ENCODE measurements around the gene FMNL2.

Gene FMNL2

DNA sequence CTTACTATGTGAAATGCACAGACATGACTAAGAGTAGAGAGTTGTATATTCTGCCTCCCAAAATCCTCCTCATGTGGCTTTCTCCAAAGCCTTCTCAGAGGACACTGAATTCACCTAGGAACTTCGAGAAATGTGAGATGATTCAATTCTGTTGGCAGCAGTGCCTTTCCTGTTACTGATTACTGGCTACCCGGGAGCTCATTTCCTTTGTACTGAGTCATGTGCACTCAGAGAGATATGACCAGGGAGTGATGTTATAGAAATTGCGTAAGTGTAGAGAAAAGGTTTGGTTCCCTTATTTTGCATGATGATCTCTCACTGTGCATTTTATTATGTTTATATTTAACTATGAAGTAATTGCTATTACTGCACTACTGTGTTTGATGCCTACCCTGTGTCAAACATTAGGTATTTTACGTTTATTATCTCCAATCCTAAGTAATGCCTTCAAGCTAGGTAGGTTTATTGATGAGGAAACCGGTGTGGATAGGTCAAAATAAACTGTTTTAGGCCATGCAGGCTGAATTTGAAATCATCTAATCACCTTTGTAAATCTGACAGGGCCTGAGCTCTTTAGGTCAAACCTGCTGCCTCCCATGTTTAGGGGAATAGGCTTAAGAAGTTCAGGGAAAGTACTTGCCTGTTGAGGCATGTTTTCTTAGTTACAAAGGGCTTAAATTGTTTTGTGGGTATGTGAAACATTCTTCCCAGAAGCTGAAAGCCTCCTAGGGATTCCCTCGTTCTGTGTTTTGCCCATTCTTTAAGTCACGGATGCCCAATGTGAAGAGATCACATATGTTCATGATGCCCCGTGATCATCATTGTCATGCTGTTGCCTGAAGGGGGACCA, 86.8 kb downstream of the FMNL2 start:
- TF ChIP-seq, protein P1, sequence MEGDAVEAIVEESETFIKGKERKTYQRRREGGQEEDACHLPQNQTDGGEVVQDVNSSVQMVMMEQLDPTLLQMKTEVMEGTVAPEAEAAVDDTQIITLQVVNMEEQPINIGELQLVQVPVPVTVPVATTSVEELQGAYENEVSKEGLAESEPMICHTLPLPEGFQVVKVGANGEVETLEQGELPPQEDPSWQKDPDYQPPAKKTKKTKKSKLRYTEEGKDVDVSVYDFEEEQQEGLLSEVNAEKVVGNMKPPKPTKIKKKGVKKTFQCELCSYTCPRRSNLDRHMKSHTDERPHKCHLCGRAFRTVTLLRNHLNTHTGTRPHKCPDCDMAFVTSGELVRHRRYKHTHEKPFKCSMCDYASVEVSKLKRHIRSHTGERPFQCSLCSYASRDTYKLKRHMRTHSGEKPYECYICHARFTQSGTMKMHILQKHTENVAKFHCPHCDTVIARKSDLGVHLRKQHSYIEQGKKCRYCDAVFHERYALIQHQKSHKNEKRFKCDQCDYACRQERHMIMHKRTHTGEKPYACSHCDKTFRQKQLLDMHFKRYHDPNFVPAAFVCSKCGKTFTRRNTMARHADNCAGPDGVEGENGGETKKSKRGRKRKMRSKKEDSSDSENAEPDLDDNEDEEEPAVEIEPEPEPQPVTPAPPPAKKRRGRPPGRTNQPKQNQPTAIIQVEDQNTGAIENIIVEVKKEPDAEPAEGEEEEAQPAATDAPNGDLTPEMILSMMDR (IDR thresholded peaks at IDR 0.05; ENCODE audit: insufficient read depth, low read depth, low read length, missing control alignments): no peak
- peak; percentile 35 for DNase-seq (ENCODE audit: low read depth)
- no peak overlapping the region for H3K4me3 ChIP-seq (ENCODE audit: low read depth, low read length)

DNA sequence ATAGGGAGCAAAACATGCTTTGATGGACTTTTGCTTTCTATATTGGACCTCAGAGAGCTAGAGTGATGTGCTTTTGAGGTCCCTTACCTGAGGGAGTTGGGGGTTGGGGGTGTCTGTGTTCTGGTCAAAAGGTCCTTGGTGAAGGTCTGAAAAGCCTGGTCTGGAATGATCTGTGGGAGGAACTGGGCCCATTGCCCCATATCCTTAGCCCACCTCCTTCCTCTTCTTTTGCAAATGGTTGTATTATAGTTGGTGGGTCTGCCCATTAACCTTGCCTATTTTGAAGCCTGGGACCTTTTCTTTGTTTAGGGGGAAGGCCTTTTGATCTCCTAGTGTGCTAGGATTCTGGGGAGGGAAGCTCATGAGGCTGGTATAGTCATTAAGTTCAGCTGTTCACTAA, 88.7 kb downstream of the FMNL2 start:
- TF ChIP-seq, protein P1 (IDR thresholded peaks at IDR 0.05; ENCODE audit: insufficient read depth, low read depth, low read length, missing control alignments): no peak
- no peak overlapping the region for H3K4me3 ChIP-seq (ENCODE audit: low read depth, low read length)
- DNase-seq (ENCODE audit: low read depth): no peak

DNA sequence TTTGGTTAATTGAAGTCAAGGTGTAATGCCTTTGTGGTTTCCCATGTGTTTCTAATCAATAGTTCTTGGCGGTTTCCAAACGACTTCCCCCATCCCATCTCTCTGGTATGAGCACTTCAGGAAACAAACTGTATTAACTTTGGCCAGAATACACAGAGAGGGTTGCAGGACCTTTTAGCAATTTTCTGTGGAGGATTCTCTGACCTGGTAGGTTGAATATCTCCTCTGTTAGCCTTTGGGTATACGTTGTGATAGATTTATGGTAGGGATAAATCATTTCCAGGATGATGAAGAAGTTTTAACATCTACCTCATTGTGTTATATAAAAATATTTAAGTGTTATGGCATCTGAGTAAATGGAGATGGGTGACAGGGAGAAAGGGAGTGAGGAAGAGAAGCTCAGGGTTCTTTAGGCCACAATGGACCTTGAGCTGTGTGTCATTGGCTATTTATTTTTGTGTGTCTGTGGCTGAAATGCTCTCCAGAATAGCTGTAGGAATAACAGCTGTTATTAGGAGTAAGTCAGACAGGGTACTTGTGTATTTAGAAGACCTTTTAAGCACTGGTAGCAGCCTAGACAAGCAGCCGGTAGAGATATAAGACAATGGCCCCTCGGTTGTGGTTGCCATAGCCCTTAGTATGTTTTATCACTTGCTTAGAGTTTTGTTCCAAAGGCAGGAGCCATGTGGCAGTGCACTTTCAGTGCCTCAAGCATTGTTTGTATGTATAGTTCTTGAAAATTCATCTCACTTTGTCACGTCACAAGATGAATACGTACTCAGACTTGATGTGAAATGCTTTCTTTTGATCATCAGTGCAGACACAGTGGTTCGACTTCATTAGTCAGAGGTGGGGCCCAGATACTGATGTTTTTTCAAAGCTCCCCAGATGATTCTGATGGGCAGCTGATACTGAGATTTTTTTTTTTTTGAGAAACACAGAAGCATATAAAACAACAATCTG, 91.1 kb downstream of the FMNL2 start:
- H3K4me3 ChIP-seq (ENCODE audit: low read depth, low read length): no peak overlapping the region
- no peak for DNase-seq (ENCODE audit: low read depth)
- TF ChIP-seq, protein P1 (IDR thresholded peaks at IDR 0.05; ENCODE audit: insufficient read depth, low read depth, low read length, missing control alignments): no peak

DNA sequence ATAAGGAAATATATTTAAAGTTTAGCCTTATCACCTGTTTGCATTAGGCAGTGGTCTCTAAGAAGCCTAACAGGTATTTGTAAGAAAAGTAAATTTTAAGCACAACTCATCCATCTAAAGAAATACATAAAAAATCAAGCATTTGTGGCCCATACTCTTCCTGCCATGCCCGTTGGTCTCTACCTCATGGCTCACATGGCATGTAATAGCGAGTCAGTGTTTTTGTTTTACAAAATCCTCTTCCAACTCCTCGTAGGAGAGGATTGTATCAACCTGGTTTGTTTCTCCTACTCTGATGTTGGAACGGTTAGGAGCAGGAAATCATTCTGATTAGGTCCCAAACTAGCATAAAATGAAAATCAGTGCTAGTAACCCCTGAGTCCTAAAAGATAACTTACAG, 91.8 kb downstream of the FMNL2 start:
- DNase-seq (ENCODE audit: low read depth): no peak
- TF ChIP-seq, protein P1 (IDR thresholded peaks at IDR 0.05; ENCODE audit: insufficient read depth, low read depth, low read length, missing control alignments): no peak

DNA sequence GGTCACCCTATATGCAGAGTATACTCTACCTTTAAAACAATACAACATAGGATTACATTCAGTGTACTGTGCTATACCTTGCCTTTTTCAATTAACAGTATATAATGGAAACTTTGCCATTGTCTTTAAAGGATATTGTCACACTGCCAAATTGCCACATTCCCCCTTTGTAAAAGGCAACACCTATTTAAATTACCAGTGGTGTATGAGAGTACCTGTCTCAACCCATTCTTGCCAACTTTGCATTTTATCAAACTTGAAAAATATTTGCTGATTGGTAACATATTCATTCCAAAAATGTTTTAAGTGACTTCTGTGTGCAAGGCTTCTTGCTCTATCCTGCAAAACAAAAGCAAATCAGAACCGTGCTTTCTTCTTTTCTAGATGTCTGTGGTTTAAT, 92.9 kb downstream of the FMNL2 start:
- no peak for DNase-seq (ENCODE audit: low read depth)
- no peak overlapping the region for H3K4me3 ChIP-seq (ENCODE audit: low read depth, low read length)
- TF ChIP-seq, protein P1 (IDR thresholded peaks at IDR 0.05; ENCODE audit: insufficient read depth, low read depth, low read length, missing control alignments): no peak

More for the DNA sequence above, 91.8 kb downstream of the FMNL2 start:
- H3K4me3 ChIP-seq (ENCODE audit: low read depth, low read length): no peak overlapping the region

DNA sequence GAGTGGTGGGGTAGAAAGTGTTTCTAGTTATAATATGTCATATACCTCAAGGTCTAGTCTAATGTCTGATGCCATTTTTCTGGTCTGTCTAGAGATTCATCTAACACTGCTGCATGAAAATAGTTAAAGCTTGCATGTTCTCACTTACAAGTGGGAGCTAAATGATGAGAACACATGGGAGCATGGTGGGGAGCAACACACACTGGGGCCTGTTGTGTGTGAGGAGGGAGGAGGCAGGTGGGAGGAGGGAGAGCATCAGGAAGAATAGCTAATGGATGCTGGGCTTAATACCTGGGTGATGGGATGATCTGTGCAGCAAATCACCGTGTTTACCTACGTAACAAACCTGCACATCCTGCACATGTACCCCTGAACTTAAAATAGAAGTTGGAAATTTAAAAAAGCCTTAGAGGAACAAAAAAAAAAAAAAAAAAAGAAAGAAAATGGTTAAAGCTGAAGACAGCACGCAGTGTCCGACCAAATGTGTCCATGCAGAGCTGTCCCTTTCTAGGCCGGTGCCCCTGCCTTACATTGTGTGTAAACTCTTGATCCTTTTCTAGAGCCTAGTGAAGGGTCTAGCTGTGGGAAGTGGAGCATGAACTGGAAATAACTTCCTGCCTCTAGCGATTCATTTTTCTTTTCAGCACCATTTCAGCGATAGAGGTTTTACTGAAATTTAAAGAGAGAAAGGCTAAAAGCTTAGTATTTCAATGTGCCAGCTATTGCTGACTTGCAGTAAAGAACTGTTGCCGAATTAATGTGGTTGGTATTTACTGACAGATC, 94.0 kb downstream of the FMNL2 start:
- H3K4me3 ChIP-seq (ENCODE audit: low read depth, low read length): no peak overlapping the region
- TF ChIP-seq, protein P1 (IDR thresholded peaks at IDR 0.05; ENCODE audit: insufficient read depth, low read depth, low read length, missing control alignments): no peak
- no peak for DNase-seq (ENCODE audit: low read depth)
